Endothelial cell of hepatic sinusoid (primary cell): ENCODE results near the gene LZTS2.

ENCODE experiments used
- in situ Hi-C: cut with HindIII; loops from 2 replicates; pipeline ENCODE4 v1.10.0; 2017; ENCODE audit warnings: low sequenced_read_pairs

The LZTS2 gene

DNA sequence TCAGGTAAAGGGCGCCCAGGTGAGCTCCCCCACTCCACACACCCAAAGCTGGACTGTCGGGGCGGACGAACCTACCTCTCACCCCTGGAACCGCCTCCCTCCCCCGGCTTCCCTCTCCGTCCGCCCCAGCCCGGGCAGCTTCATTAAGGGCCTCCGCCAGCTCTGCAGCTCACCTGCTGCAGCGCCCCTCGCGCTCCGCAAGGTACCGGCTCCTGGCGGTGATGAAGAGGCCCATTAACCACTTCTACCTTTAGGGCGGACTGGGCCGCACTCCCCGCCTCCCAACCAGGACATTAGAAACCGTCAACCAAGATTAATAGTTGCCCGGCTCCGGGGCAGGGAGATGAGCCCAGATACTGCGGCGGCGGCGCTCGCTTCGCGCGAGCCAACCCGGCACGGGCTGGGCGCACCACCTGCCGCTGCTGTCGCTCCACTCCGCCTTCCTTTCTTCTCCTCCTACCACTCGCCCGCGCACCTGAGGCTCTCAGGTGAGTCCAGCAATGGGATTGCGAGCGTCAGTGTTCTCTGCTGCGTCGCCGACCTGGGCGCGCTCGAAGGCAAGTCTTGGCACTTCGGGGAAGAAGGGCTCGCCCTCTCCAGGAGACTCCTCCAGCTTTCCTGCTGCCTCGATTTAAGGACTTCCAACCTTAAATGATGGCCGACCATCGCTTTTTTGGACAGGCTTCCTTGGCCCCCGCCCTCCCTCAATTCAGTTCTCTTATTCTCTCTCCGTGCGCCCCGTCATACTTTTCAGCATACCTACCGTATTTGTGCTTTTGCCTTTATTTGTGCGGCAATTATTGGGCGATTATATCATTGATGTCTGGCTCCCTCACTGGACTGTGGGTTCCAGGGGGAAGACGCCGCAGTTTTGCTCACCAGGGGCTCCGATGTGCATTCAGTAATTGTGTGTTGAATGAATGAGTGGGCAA lies 48.6 kb downstream of the LZTS2 start:
- in situ Hi-C loops, result no loop called here

DNA sequence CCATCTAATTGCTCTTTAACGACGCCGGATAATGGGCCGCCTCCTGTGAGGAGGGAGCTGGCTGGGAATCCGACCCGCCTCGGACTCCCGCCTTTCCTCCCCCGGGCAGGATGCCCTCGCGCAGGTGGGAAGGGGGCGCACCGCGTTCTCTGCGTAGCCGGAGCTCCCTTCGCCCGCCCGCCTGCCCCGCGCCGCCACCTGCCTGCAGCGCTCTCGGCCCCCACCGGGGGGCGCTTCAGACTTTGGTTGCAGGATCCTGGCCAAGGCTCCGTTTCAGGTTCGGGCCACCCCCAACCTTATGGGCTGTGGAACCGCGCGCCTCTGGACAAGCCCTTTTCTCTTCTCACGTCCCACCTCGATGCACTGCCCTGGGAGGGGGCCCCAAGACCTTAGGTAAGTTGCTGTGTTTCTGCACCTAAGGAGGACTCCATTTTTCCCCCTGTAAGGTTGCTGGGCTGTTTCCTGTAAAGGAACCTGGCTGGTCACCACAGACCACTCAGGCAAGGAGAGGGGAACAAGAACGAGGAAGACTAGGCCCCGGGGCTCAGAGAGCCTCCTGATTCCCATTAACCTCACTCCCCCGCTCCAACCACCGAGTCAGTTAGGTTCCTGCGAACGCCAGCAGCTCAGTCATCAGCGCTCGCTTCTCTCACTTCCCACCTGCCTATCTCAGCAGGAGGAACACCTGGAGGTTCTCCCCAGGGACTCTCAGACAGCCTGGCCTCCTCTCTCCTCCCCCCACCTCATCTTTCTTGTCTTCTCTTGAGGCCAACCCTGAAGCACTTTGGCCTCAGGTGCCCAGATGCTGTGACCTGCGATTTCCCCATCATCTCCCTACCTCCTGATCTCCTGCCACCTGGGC lies 50.8 kb downstream of the LZTS2 start:
- in situ Hi-C loops, result no loop called here

DNA sequence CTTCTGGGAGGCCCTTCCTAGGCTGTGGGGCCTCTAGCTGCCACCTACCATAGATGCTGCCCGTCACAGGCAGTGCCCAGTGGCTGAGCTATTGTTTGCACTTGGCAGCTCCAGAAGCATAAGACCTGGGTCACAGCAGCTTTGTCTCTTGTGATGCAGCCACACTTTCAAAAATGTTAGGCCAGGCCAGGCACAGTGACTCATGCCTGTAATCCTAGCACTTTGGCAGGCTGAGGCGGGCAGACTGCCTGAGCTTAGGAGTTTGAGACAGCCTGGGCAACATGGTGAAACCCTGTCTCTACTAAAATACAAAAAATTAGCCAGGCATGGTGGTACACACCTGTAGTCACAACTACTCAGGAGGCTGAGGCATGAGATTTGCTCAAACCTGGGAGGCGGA lies 52.7 kb downstream of the LZTS2 start:
- in situ Hi-C loops, result no loop called here

DNA sequence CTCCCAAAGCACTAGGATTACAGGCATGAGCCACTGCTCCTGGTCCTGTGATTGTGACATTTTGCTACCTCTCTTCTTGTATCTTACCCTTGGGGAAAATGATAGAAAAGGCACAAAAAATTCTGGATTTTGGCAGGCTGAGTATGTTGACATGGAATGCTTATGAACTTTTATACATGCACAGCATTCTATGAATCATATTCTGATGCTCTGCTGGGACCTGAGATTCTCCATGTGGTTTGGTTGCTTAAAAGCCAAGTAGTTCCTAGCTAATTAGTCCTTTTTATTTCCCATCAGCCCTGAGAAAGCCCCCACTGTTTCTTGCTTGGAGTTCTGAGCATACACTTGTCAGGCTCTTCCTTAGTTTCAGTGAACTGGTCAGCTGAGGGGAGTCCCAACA lies 53.9 kb downstream of the LZTS2 start:
- in situ Hi-C loops, result no loop called here

DNA sequence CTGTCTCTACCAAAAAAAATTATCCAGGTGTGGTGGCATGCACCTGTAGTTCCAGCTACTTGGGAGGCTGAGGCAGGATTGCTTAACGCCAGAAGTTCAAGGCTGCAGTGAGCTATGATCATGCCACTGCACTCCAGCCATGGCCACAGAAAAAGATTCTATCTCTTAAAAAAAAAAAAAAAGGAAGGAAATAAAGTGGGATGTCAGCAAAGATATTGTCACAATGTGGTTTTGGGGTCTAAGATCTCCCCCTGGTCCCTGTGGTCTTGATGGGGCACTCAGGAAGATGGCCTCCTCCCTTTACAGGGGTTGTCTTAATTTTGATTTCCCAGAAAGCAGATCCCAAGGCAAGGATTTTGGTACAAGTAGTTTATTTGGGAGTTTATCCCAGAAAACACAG lies 54.7 kb downstream of the LZTS2 start:
- in situ Hi-C loops, result no loop called here

DNA sequence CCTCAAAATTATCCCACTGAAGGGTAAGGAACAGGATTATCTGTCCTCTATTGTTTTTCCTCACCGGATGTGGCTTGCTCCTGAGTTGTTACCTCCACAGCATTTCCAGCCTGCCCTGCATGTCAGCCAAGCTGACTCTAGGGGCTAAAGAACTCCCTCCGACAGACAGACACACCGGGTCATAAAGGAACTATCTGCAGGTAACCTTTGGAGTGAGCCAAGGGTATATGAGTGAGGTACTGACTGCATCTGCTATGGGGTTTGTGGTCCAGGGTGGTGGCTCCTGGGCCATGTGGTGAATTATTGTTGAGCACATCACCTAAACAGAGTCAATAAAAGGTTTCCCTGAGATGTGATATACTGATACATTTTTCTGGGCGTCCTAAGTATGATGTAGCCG lies 55.3 kb downstream of the LZTS2 start:
- in situ Hi-C loops, result no loop called here

DNA sequence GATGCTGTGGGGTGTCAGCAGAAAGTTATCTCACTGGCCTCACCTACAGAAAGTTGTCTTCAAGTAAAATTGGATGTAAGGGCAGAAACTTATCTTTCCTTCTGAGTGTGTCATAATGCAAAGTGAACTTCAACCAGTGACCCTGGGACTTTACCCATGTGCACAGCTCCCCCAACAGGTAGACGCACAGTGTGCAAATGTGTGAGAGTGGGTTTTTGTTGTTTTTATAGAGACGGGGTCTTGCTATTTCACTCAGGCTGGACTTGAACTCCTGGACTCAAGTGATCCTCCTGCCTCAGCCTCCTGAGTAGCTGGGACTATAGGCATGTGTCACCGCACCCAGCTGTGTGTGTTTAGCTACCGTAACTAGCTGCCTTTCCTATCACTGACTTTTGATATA lies 55.8 kb downstream of the LZTS2 start:
- in situ Hi-C loops, result no loop called here

DNA sequence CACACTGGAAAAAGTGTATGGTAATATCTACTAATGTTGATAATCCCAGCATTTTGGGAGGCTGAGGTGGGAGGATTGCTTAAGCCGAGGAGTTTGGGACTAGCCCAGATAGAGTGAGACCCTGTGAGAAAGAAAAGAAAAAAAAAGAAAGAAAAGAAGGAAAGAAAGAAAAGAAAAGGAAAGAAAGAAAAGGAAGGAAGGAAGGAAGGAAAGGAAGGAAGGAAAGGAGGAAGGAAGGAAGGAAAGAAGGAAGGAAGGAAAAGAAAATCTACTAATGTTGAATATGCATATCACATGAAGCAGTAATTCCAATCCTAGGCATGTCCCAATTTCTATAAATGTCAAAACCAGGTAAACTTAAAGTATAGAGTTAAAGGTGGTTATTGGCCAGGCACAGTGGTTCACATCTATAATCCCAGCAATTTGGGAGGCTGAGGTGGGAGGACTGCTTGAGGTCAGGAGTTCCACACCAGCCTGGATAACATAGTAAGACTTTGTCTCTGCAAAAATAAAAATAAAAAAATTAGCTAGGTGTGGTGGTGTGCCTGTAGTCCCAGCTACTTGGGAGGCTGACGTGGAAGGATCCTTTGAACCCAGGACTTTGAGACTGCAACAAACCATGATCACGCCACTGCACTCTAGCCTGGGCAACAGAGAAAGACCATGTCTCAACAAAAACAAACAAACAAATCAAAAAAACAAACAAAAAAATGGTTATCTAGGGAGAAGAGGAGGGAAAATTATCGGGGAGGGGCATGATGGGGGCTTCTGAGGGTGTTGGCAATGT lies 57.0 kb downstream of the LZTS2 start:
- in situ Hi-C loops, result no loop called here
